Gastrocnemius medialis (tissue), 4 donors: ENCODE data around the gene ARRDC4.

ENCODE experiments used
- CTCF ChIP-seq, 5 experiments: fragments of 450-650 bp in 3 of 5; fragments of 200-600 bp in 2 of 5; sonication (generic) in 2 of 5; IDR thresholded peaks in 4 of 5; conservative IDR thresholded peaks in 1 of 5; 1 replicate in 4 of 5; 2 replicates in 1 of 5; pipeline ENCODE4 v1.5.1; 2016 to 2019; ENCODE audit warnings: antibody characterized with exemption in 5 of 5, mild to moderate bottlenecking in 3 of 5, moderate library complexity in 3 of 5
- POLR2A ChIP-seq, 2 donors: fragments of 450-650 bp; IDR thresholded peaks; one replicate each; pipeline ENCODE4 v1.6.1; 2017; ENCODE audit warnings: antibody characterized with exemption in 2 of 2, mild to moderate bottlenecking in 2 of 2, moderate library complexity in 2 of 2

GRCh38 chr15:97989299-97989698 is 28.8 kb downstream of the ARRDC4 start:
- TF ChIP-seq CTCF (IDR thresholded peaks at IDR 0.05 in 4 of 5, conservative IDR thresholded peaks at IDR 0.05 in 1 of 5), result no peak
- no peak for TF ChIP-seq POLR2A (IDR thresholded peaks at IDR 0.05)
